K562 (cell line): Measurements from ENCODE around the gene UCP3. TPM values are rescaled to one million over a fixed set of nuclear protein-coding genes. Genes with fewer than 3 reads are reported as not detected.

ENCODE experiments used
- BCOR ChIP-seq: fragments of 450-650 bp; IDR thresholded peaks from 2 replicates; pipeline ENCODE4 v1.6.1; 2016
- CBFA2T2 ChIP-seq: fragments of 450-650 bp; conservative IDR thresholded peaks from 2 replicates; pipeline ENCODE4 v1.6.1; 2017; ENCODE audit warnings: mild to moderate bottlenecking
- CBFA2T3 ChIP-seq: fragments of 450-650 bp; IDR thresholded peaks from 2 replicates; pipeline ENCODE4 v1.6.1; 2017
- CC2D1A ChIP-seq: fragments of 450-650 bp; IDR thresholded peaks from 2 replicates; pipeline ENCODE4 v1.6.1; 2017; ENCODE audit warnings: mild to moderate bottlenecking
- CEBPB ChIP-seq: fragments of 450-650 bp; IDR thresholded peaks from 2 replicates; pipeline ENCODE4 v1.6.1; 2016; ENCODE audit warnings: missing genetic modification characterization, missing compliant biosample characterization
- CXXC5 ChIP-seq: fragments of 250-450 bp; sonication (Bioruptor Pico); IDR thresholded peaks from 2 replicates; pipeline ENCODE4 v1.8.0; 2022; ENCODE audit warnings: inconsistent platforms, mild to moderate bottlenecking, moderate library complexity
- FOXJ2 ChIP-seq: fragments of 200-800 bp; sonication (Bioruptor generic); IDR thresholded peaks from 2 replicates; pipeline ENCODE4 v1.6.1; 2016; ENCODE audit warnings: missing genetic modification characterization, missing compliant biosample characterization
- KHSRP ChIP-seq: fragments of 450-650 bp; IDR thresholded peaks from 2 replicates; pipeline ENCODE4 v1.6.1; 2017
- KLF16 ChIP-seq: IDR thresholded peaks from 2 replicates; pipeline ENCODE4 v1.6.1; 2016; ENCODE audit warnings: antibody characterized with exemption
- MTA3 ChIP-seq: fragments of 450-650 bp; formaldehyde crosslinking; IDR thresholded peaks from 2 replicates; pipeline ENCODE4 v1.6.1; 2017; ENCODE audit warnings: mild to moderate bottlenecking, borderline replicate concordance
- MXI1 ChIP-seq: IDR thresholded peaks from 2 replicates; pipeline ENCODE4 v1.6.1; 2011; ENCODE audit warnings: low read depth, mild to moderate bottlenecking, improper control_type of control experiment, low read length
- PHB2 ChIP-seq: fragments of 450-650 bp; IDR thresholded peaks from 2 replicates; pipeline ENCODE4 v1.6.1; 2017; ENCODE audit warnings: low read depth
- PREB ChIP-seq: sonication (generic); formaldehyde crosslinking; IDR thresholded peaks from 2 replicates; pipeline ENCODE4 v1.8.1; 2023; ENCODE audit warnings: mild to moderate bottlenecking, missing genetic modification reagents
- RB1 ChIP-seq: fragments of 450-650 bp; IDR thresholded peaks from 2 replicates; pipeline ENCODE4 v1.6.1; 2017; ENCODE audit warnings: low read depth, mild to moderate bottlenecking
- RBM15 ChIP-seq: fragments of 200-400 bp; formaldehyde crosslinking; IDR thresholded peaks from 2 replicates; pipeline ENCODE4 v1.6.1; 2018; ENCODE audit warnings: mild to moderate bottlenecking, low read length, moderate library complexity; ENCODE audit not compliant: insufficient read depth
- RCOR1 ChIP-seq, 2 experiments: IDR thresholded peaks; 2 replicates each; pipeline ENCODE4 v1.6.1; 2012; ENCODE audit warnings: low read depth in 2 of 2, low read length in 2 of 2, borderline replicate concordance in 1 of 2, improper control_type of control experiment in 1 of 2
- RFX5 ChIP-seq: IDR thresholded peaks from 2 replicates; pipeline ENCODE4 v1.6.1; 2011; ENCODE audit warnings: low read depth, mild to moderate bottlenecking, improper control_type of control experiment, low read length
- TAL1 ChIP-seq: fragments of 450-650 bp; IDR thresholded peaks from 2 replicates; pipeline ENCODE4 v1.6.1; 2016; ENCODE audit warnings: mild to moderate bottlenecking
- ZKSCAN8 ChIP-seq: fragments of 200-800 bp; sonication (Bioruptor generic); IDR thresholded peaks from 2 replicates; pipeline ENCODE4 v1.6.1; 2016; ENCODE audit warnings: missing genetic modification characterization, missing compliant biosample characterization
- ZNF609 ChIP-seq: sonication (generic); formaldehyde crosslinking; IDR thresholded peaks from 2 replicates; pipeline ENCODE4 v1.8.1; 2023; ENCODE audit warnings: missing genetic modification reagents, mild to moderate bottlenecking, borderline replicate concordance
- polyA plus RNA-seq, 8 experiments: library from polyadenylated mRNA; depleted of rRNA in 4 of 8; stranded (reverse) in 5 of 8; unstranded in 3 of 8; fragments of >200 nt; fragmentation: Nextera tagmentation in 2 of 8; fragmentation: Illumina TruSeq in 1 of 8; extraction: Ambion mirVana in 2 of 8; extraction: Trizol in 1 of 8; gene quantifications; 2 replicates each; pipeline versions ENCODE4 v1.2.1 to v1.2.3, GENCODE V29; 2011 to 2014; ENCODE audit warnings: inconsistent platforms in 1 of 8, missing spikeins in 1 of 8
- total RNA-seq, 7 experiments: library from RNA; depleted of rRNA in 6 of 7; stranded (reverse); fragments of >200 nt in 6 of 7; fragmentation: Illumina TruSeq in 2 of 7; extraction: Trizol in 2 of 7; gene quantifications; 2 replicates each; pipeline versions ENCODE4 v1.2.1 to v1.2.3, GENCODE V29; 2011 to 2021; ENCODE audit warnings: low replicate concordance in 1 of 7
- TF ChIP-seq, protein P1 (sequence below): fragments of 450-650 bp; IDR thresholded peaks from one replicate; pipeline ENCODE4 v1.6.1; 2018; ENCODE audit warnings: mild to moderate bottlenecking, moderate library complexity; ENCODE audit not compliant: partially characterized antibody

The UCP3 gene
- total and polyA plus RNA-seq, 9 of the 15 experiments (the other 6 are each of a cell fraction or from before 2014, with no cell fraction given), result 0.05 to 0.65 (median 0.25) TPM; not detected in 2

DNA sequence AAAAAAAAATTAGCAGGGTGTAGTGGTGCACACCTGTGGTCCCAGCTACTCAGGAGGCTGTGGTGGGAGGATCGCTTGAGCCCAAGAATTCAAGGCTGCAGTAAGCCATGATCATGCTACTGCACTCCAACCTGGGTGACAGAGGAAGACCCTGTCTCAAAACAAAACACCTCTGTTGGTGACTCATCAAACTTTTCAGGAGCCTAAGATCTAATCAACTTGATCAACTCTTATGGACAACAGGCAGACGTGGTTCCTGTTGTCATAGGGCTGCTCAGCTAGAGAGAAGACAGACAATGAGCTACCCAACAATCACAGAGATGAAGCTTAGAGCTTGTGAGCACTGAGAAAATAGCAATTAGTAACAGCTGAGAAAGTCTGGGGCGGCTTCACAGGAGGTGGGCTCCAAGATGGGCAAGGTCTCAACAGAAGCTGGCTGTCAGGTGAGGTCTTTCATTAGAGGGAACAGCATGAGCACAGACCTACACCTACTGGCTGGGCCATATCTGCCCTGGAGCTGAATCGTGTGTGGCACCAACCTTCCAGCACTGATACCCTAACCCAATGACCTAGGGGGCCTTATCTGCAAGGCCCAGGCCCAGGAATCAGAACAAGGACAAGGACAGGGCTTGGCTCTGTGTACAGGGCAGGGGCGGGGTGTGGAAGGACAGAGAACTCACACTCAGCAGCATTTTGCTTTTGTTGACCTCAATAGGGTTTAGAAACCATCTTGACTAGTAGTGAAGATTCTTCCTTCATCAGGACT is 7.2 kb upstream of the UCP3 start (continued):
- TF ChIP-seq ZNF609 (CRISPR knock-in tag) (0 out of 2 replicates have a peak, but pooled peaks have one; percentile 72), PREB (CRISPR knock-in tag) (no peak), CC2D1A (peak; percentile 73; the same call in 1 of the 2 replicates), ZKSCAN8 (CRISPR knock-in tag) (no peak), RB1 (peak; percentile 31; the same call in 1 of the 2 replicates), MXI1 (peak; percentile 51; the same call in 1 of the 2 replicates), CBFA2T2 (peak; percentile 96), FOXJ2 (tag) (peak; percentile 80), CXXC5 (CRISPR knock-in tag) (peak; percentile 76), PHB2 (peak; percentile 77), TAL1 (peak; percentile 97), CEBPB (tag) (no peak), MTA3 (peak; percentile 74), BCOR (peak; percentile 27; the same call in 1 of the 2 replicates), CBFA2T3 (peak; percentile 98), RFX5 (no peak), KHSRP (0 out of 2 replicates have a peak, but pooled peaks have one; percentile 55), RBM15 (no peak), RCOR1 (IDR thresholded peaks at IDR 0.05; ENCODE audit: borderline replicate concordance in 1 of 2, low read depth in 2 of 2, low read length in 2 of 2) (peak; percentile 100), KLF16 (peak; percentile 89)
- TF ChIP-seq, protein P1, sequence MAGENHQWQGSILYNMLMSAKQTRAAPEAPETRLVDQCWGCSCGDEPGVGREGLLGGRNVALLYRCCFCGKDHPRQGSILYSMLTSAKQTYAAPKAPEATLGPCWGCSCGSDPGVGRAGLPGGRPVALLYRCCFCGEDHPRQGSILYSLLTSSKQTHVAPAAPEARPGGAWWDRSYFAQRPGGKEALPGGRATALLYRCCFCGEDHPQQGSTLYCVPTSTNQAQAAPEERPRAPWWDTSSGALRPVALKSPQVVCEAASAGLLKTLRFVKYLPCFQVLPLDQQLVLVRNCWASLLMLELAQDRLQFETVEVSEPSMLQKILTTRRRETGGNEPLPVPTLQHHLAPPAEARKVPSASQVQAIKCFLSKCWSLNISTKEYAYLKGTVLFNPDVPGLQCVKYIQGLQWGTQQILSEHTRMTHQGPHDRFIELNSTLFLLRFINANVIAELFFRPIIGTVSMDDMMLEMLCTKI, result no peak
